B cell (primary cell): ENCODE measurements around the gene NAPA. TPM values are rescaled to one million over a fixed set of nuclear protein-coding genes. Genes with fewer than 3 reads are reported as not detected.

ENCODE experiments used
- ATAC-seq: fragments of 200-7000 bp; cut with Tn5 transposase; one replicate; pipeline ENCODE4 v1.10.0; 2021; ENCODE audit warnings: low read depth, mild to moderate bottlenecking, moderate number of reproducible peaks, moderate library complexity
- CTCF ChIA-PET: fragments of 350-600 bp; sonication (Branson Sonifier 250); formaldehyde crosslinking; loops from one replicate; lab custom pipeline; 2021; ENCODE audit warnings: antibody characterized with exemption, inconsistent platforms; lab: Charles Lee
- POLR2A ChIA-PET: fragments of 350-600 bp; sonication (Branson Sonifier 250); formaldehyde crosslinking; loops from one replicate; lab custom pipeline; 2021; ENCODE audit warnings: antibody characterized with exemption; lab: Charles Lee
- DNase-seq: peaks from one replicate; pipeline ENCODE4 v3.0.0; 2013
- H2AFZ ChIP-seq: 2 replicates; pipeline ENCODE4 v1.6.1; 2012; ENCODE audit warnings: mild to moderate bottlenecking, low read depth, low read length; ENCODE audit not compliant: insufficient read depth, poor library complexity, severe bottlenecking
- H3K27ac ChIP-seq, 2 donors: 1 replicate in 1 of 2; 2 replicates in 1 of 2; pipeline ENCODE4 v1.5.1; 2012 to 2013; ENCODE audit warnings: low read length in 2 of 2, mild to moderate bottlenecking in 2 of 2, moderate library complexity in 1 of 2
- H3K27me3 ChIP-seq, 4 experiments: fragments of 200-600 bp in 1 of 4; sonication (generic) in 1 of 4; replicated peaks in 1 of 4; 1 replicate in 2 of 4; 2 replicates in 2 of 4; pipeline versions ENCODE4 v1.6.1 to v1.7.0; 2013 to 2016; ENCODE audit warnings: low read length in 3 of 4, mild to moderate bottlenecking in 2 of 4, mixed read lengths in 1 of 4, moderate library complexity in 1 of 4; ENCODE audit not compliant: insufficient read depth in 4 of 4, control insufficient read depth in 3 of 4; ENCODE audit errors: control extremely low read depth in 1 of 4
- H3K36me3 ChIP-seq, 2 experiments: replicated peaks in 1 of 2; 1 replicate in 1 of 2; 2 replicates in 1 of 2; pipeline versions ENCODE4 v1.6.1 to v1.7.1; 2013; ENCODE audit warnings: low read length in 1 of 2; ENCODE audit not compliant: insufficient read depth in 2 of 2, control insufficient read depth in 1 of 2; ENCODE audit errors: control extremely low read depth in 1 of 2, extremely low read depth in 1 of 2
- H3K4me1 ChIP-seq, 2 donors: fragments of 200-600 bp in 1 of 2; sonication (generic) in 1 of 2; 1 replicate in 1 of 2; 2 replicates in 1 of 2; pipeline versions ENCODE4 v1.5.1 to v1.6.1; 2013 to 2017; ENCODE audit warnings: low read length in 2 of 2; ENCODE audit not compliant: control insufficient read depth in 2 of 2, insufficient read depth in 2 of 2
- H3K4me2 ChIP-seq: replicated peaks from 2 replicates; pipeline ENCODE3; 2012; ENCODE audit warnings: mild to moderate bottlenecking, low read depth, low read length; ENCODE audit not compliant: poor library complexity, severe bottlenecking
- H3K4me3 ChIP-seq, 5 experiments: fragments of 200-600 bp in 1 of 5; sonication (generic) in 1 of 5; 1 replicate in 3 of 5; 2 replicates in 2 of 5; pipeline versions ENCODE4 v1.5.1 to v1.7.0; 2011 to 2016; ENCODE audit warnings: low read length in 4 of 5, mild to moderate bottlenecking in 4 of 5, low read depth in 2 of 5, control low read depth in 1 of 5, moderate library complexity in 1 of 5; ENCODE audit not compliant: insufficient read depth in 1 of 5; ENCODE audit errors: control extremely low read depth in 1 of 5, extremely low read depth in 1 of 5
- H3K79me2 ChIP-seq: fragments of 200-600 bp; sonication (generic); one replicate; pipeline ENCODE4 v1.6.0; 2016; ENCODE audit warnings: low read length; ENCODE audit not compliant: control insufficient read depth, insufficient read depth
- H3K9ac ChIP-seq: fragments of 200-600 bp; sonication (generic); 2 replicates; pipeline ENCODE4 v1.6.1; 2017; ENCODE audit warnings: mild to moderate bottlenecking, low read length, moderate library complexity
- H3K9me3 ChIP-seq, 3 donors: one replicate each; pipeline versions ENCODE4 v1.6.1 to v1.7.1; 2013; ENCODE audit warnings: low read length in 2 of 3; ENCODE audit not compliant: control insufficient read depth in 2 of 3, insufficient read depth in 1 of 3; ENCODE audit errors: control extremely low read depth in 1 of 3
- H4K20me1 ChIP-seq: 2 replicates; pipeline ENCODE4 v1.6.0; 2012; ENCODE audit warnings: mild to moderate bottlenecking, low read length; ENCODE audit not compliant: insufficient read depth, control insufficient read depth, poor library complexity, severe bottlenecking
- H3K27ac Mint-ChIP-seq: one replicate; pipeline ENCODE4 v1.8.0; 2021; ENCODE audit warnings: mixed read lengths
- H3K27me3 Mint-ChIP-seq: one replicate; pipeline ENCODE4 v1.8.0; 2021; ENCODE audit warnings: mixed read lengths
- H3K4me1 Mint-ChIP-seq: one replicate; pipeline ENCODE4 v1.8.0; 2021; ENCODE audit warnings: mixed read lengths
- H3K4me3 Mint-ChIP-seq: one replicate; pipeline ENCODE4 v1.8.0; 2021; ENCODE audit warnings: mixed read lengths
- H3K9me3 Mint-ChIP-seq: one replicate; pipeline ENCODE4 v1.8.0; 2022; ENCODE audit warnings: mixed read lengths; ENCODE audit not compliant: insufficient read depth
- EZH2 ChIP-seq: IDR thresholded peaks from 2 replicates; pipeline ENCODE4 v1.6.1; 2012; ENCODE audit warnings: borderline replicate concordance, low read depth, mild to moderate bottlenecking, moderate library complexity, low read length; ENCODE audit not compliant: insufficient read depth, poor library complexity, severe bottlenecking
- WGBS: methylation state at CpG from one replicate; pipeline ENCODE4 v1.1.5; 2013; ENCODE audit warnings: missing lambda C conversion rate; ENCODE audit not compliant: insufficient coverage; 5-methylcytosine and 5-hydroxymethylcytosine counted together
- intact Hi-C: fragments of 100-400 bp; cut with micrococcal nuclease; formaldehyde crosslinking; loops from one replicate; pipeline ENCODE4 v1.10.0; 2022
- polyA plus RNA-seq: library from polyadenylated mRNA; depleted of rRNA; stranded (reverse); fragments of >200 nt; gene quantifications from 2 replicates; pipeline ENCODE4 v1.2.3, GENCODE V29; 2012
- total RNA-seq, 2 donors: library from RNA; stranded (reverse); fragments of 120-200 nt in 1 of 2; gene quantifications; 1 replicate in 1 of 2; 2 replicates in 1 of 2; pipeline versions ENCODE4 v1.2.3 to v1.2.4, GENCODE V29; 2013 to 2022
- TF ChIP-seq, protein P1 (sequence below): fragments of 200-600 bp; IDR thresholded peaks from one replicate; pipeline ENCODE4 v1.8.0; 2022; ENCODE audit warnings: antibody characterized with exemption, mild to moderate bottlenecking

The NAPA gene
- total and polyA plus RNA-seq, 2 donors (not counting 1 experiment from before 2014, with no cell fraction given): 66.8 to 86.5 TPM

DNA sequence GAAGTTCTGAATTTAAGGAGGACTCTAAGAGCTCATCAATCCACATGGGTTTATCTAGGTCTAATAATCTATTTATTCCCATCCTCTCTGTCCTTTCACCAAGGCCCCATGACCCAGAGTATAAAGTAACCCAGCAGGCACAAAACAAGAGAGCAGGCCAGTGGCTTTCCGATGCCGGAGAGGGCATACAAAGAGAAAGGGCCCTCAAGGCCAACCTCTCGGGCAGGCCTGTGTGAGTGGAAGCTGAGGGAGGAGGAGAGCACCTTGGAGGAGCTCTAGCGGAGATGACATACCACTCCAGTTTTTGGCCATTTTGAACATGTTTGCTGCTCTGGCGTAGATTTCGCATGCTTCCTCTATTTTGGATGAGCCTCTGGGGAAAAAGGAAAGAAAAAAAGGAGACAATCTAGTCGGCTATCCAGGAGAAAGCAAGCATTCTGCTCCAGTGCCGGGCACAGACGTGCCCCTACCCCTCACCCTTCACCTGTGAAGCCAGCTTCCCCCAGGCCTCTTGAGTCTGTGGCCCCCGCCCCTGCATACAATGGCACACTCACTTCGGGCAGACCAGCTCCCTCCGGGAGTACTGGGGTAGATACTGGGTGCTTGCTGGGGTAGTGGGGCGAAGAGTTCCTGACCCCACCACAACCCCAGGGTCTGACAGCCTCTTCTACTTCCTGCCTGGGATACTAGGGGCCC is 11.6 kb downstream of the NAPA start:
- Histone ChIP-seq H3K4me3 (no peak overlapping the region), H3K4me2 (no peak overlapping the region), H3K4me1 (no peaks in the 10 kb centered on the region), H3K79me2 (peaks cover 34% of the 10 kb centered on the region), H3K27ac (no peak overlapping the region), H4K20me1 (peaks cover 83% of the 10 kb centered on the region), H3K9me3 (no peaks in the 10 kb centered on the region), H3K9ac (no peak overlapping the region), H2AFZ (no peak overlapping the region), H3K27me3 (no peaks in the 10 kb centered on the region), H3K36me3 (peaks cover 0 to 55% of the 10 kb centered on the region in 2 experiments)
- no peak for TF ChIP-seq EZH2
- ATAC-seq (no peak), DNase-seq (no peak)
- intact Hi-C loops: no loop called here
- H3K4me3 Mint-ChIP-seq: no peak overlapping the region
- no peak overlapping the region for H3K27ac Mint-ChIP-seq
- no peaks in the 10 kb centered on the region for H3K4me1 Mint-ChIP-seq
- 100% methylated on average over 6 of the region's 13 CpGs for WGBS
- POLR2A ChIA-PET: no interaction called here
- no peaks in the 10 kb centered on the region for H3K9me3 Mint-ChIP-seq
- no peaks in the 10 kb centered on the region for H3K27me3 Mint-ChIP-seq
- CTCF ChIA-PET: no interaction called here

DNA sequence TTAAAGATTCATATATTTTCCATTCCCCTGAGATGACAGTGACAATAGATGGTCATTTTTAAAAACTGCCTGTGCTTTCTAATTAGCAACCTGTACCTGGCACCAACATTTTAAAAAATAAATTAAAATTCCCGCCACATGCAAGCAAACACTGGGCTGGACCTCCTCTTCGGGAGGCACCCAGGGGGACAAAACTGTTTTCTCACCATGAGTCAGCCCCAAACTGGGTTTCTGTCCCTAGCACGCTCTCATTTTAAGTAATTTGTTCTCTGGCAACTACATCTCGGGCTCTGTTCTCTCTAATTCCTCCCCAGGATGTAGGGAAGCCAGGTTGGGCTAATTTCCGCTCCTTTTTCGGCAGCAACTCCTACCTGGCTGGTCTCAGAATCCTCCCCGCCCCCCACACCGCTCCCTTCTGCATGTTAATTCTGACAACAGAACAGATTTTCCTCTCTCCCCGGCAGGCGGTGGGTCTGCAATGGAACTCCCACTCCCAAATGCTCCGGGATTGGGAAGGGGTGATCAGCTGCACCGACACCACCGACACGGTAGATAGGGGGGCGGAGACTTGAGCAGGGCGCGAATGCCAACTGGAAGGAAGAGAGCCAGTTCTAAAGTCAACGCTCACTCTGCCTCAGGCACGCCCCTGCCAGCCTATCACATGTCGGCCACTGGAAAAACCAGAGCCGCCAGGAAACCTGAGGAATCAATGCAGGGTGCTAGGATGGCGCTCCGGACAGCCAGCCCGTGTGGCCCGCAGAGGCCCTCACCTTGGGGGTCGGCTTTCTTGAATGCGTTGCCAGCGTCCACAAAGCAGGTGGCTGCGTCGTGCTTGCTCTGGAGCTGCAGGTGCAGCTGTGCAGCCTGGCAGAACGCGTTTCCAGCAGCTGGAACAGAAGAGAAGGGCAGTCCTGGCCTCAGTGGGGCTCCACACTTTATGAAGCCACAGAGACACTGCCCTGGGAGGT is 14.7 kb downstream of the NAPA start:
- Mint-ChIP-seq H3K27ac (no peak overlapping the region), H3K4me1 (no peaks in the 10 kb centered on the region), H3K9me3 (no peaks in the 10 kb centered on the region), H3K4me3 (no peak overlapping the region), H3K27me3 (no peaks in the 10 kb centered on the region)
- intact Hi-C loops: no loop called here
- H2AFZ ChIP-seq: no peak overlapping the region
- H3K4me2 ChIP-seq: no peak overlapping the region
- no peak for TF ChIP-seq EZH2
- TF ChIP-seq, protein P1, sequence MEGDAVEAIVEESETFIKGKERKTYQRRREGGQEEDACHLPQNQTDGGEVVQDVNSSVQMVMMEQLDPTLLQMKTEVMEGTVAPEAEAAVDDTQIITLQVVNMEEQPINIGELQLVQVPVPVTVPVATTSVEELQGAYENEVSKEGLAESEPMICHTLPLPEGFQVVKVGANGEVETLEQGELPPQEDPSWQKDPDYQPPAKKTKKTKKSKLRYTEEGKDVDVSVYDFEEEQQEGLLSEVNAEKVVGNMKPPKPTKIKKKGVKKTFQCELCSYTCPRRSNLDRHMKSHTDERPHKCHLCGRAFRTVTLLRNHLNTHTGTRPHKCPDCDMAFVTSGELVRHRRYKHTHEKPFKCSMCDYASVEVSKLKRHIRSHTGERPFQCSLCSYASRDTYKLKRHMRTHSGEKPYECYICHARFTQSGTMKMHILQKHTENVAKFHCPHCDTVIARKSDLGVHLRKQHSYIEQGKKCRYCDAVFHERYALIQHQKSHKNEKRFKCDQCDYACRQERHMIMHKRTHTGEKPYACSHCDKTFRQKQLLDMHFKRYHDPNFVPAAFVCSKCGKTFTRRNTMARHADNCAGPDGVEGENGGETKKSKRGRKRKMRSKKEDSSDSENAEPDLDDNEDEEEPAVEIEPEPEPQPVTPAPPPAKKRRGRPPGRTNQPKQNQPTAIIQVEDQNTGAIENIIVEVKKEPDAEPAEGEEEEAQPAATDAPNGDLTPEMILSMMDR: no peak
- H3K27ac ChIP-seq: no peak overlapping the region
- DNase-seq (no peak), ATAC-seq (no peak)
- no peaks in the 10 kb centered on the region for H3K4me1 ChIP-seq
- POLR2A ChIA-PET: no interaction called here
- H3K4me3 ChIP-seq: no peak overlapping the region
- H3K9ac ChIP-seq: no peak overlapping the region
- H3K79me2 ChIP-seq: peaks cover 7% of the 10 kb centered on the region
- CTCF ChIA-PET: interaction anchor here (0.8 kb wide), 1 partner anchor 63 kb away, joined by 4 read pairs; no protein-coding TSS in a partner anchor
- peaks cover 0 to 67% of the 10 kb centered on the region in 2 experiments for H3K36me3 ChIP-seq
- 98% methylated on average over 32 of the region's 32 CpGs for WGBS
- no peaks in the 10 kb centered on the region for H3K27me3 ChIP-seq
- peaks cover 70% of the 10 kb centered on the region for H4K20me1 ChIP-seq
- H3K9me3 ChIP-seq: no peaks in the 10 kb centered on the region
